Nephron progenitor cell (in vitro differentiated cells): ENCODE measurements around the gene PRDM16.

ENCODE experiments used
- DNase-seq: peaks from one replicate; pipeline ENCODE4 v3.0.0; 2021
- H3K27ac Mint-ChIP-seq: 2 replicates; pipeline ENCODE4 v1.8.0; 2021; ENCODE audit warnings: mild to moderate bottlenecking, moderate library complexity, mixed read lengths
- H3K27me3 Mint-ChIP-seq: 2 replicates; pipeline ENCODE4 v1.8.0; 2021; ENCODE audit warnings: mild to moderate bottlenecking, low read depth, mixed read lengths; ENCODE audit not compliant: poor library complexity
- H3K36me3 Mint-ChIP-seq: 2 replicates; pipeline ENCODE4 v1.8.0; 2021; ENCODE audit warnings: low read depth, mixed read lengths
- H3K4me1 Mint-ChIP-seq: 2 replicates; pipeline ENCODE4 v1.8.0; 2021; ENCODE audit warnings: mixed read lengths
- H3K4me3 Mint-ChIP-seq: 2 replicates; pipeline ENCODE4 v1.8.0; 2021; ENCODE audit warnings: mild to moderate bottlenecking, moderate library complexity, mixed read lengths
- H3K9me3 Mint-ChIP-seq: 2 replicates; pipeline ENCODE4 v1.8.0; 2021; ENCODE audit warnings: mild to moderate bottlenecking, moderate library complexity, mixed read lengths
- CTCF ChIP-seq: fragments of 200-600 bp; sonication (generic); IDR thresholded peaks from 2 replicates; pipeline ENCODE4 v1.5.0; 2021; ENCODE audit warnings: antibody characterized with exemption

Gene PRDM16

DNA sequence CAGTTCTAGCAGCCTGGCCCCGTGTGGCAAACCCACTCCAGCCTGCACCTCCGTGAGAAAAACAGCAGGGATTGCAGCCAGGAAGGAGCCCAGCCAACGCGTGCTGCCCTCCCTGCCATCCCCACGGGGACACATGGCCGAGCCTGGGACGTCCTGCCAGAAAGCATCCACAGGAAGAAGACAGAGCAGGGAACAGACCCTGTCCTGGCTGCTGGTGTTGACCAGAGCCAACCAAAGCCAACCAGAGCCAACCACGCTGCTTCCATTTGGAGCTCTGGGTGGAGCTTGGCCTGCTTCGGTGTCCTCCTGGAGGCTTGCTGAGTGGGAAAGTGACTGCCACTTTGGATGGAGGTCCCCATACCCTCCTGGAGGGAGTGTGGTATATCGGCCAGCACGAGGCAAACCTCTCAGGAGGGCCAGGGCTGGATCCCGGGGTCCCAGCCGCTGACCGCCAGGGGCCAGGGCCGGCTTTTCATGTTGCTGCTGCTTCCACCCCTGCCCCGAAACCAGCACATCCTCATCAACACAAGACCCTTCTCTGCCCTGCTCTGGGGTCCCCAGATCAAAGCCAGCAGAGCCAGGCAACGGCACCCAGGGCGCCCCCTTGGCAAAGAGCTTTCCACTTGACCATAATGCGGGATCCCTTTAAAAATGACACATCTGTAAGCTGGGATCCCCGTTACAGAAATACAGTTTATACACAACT lies 304.9 kb downstream of the PRDM16 start:
- Mint-ChIP-seq H3K27me3 (peaks cover 65% of the 10 kb centered on the region), H3K9me3 (no peaks in the 10 kb centered on the region), H3K4me1 (peaks cover 35% of the 10 kb centered on the region), H3K36me3 (no peaks in the 10 kb centered on the region), H3K4me3 (no peak overlapping the region), H3K27ac (no peak overlapping the region)
- DNase-seq, result no peak
- TF ChIP-seq CTCF, result no peak

GRCh38 chr1:3375245-3375644 lies 306.2 kb downstream of the PRDM16 start:
- no peak for DNase-seq
- H3K27ac Mint-ChIP-seq, result no peak overlapping the region

DNA sequence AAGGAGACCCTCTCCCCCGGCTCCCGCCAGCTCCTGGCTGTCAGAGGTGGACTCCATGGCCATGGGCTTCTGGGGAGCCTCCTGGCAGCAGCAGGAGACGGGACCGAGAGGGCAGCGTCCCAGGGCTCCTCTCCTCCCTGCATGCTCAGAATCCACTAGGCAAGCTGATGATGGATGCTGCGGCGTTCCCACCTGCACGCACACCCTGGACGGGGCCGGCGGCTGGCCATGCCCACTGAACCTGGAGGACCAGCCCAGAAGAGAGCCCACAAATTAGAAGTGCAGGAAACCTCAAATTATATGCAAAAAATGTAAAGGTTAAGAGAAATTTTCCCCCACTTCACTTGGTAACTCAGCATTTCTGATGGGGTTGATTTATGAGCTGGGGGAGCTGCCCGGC lies 308.2 kb downstream of the PRDM16 start:
- peaks cover 48% of the 10 kb centered on the region for H3K27me3 Mint-ChIP-seq
- peaks cover 49% of the 10 kb centered on the region for H3K4me1 Mint-ChIP-seq
- no peak for TF ChIP-seq CTCF

More at GRCh38 chr1:3375245-3375644, 306.2 kb downstream of the PRDM16 start:
- H3K27me3 Mint-ChIP-seq, result peaks cover 52% of the 10 kb centered on the region
- peaks cover 33% of the 10 kb centered on the region for H3K4me1 Mint-ChIP-seq
- H3K36me3 Mint-ChIP-seq, result no peaks in the 10 kb centered on the region
- H3K9me3 Mint-ChIP-seq, result no peaks in the 10 kb centered on the region
- no peak for TF ChIP-seq CTCF
- no peak overlapping the region for H3K4me3 Mint-ChIP-seq

DNA sequence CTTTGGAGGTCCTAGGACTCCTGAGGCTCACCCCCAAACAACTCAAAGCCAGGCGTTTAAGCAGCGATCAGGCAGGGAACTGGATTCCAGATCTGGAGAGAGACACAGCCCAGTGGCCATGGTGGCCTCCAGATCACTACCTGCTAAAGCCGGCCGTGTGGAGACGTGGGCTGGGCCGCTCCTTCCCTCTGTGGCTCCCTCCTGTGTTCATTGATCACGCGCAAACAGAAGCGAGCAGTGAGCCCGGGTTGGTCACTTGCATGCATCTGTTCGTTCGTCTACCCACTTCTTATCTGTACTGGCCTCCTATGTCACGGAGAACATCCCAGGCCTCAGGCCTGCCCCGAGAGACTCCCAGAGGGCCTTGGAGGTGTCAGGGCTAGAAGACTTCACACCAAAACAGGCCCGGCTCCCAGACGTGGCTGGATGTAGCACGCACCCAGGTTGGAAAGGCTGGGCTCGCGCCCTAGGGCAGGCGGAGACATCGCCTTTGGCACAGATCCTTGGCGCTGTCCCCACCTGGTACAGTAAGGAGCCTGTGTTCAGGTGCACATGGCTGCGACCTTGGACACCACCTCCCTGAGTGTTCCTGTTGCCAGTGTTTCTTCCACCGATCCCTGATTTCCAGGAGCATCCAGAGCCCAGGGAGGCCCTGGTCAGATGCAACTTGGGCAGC lies 308.7 kb downstream of the PRDM16 start:
- Mint-ChIP-seq H3K27me3 (peaks cover 43% of the 10 kb centered on the region), H3K27ac (no peak overlapping the region), H3K36me3 (no peaks in the 10 kb centered on the region), H3K4me3 (no peak overlapping the region), H3K9me3 (no peaks in the 10 kb centered on the region), H3K4me1 (peaks cover 49% of the 10 kb centered on the region)
- TF ChIP-seq CTCF, result no peak
- DNase-seq, result no peak

More for the DNA sequence above, 308.2 kb downstream of the PRDM16 start:
- no peaks in the 10 kb centered on the region for H3K36me3 Mint-ChIP-seq
- no peak overlapping the region for H3K27ac Mint-ChIP-seq
- H3K9me3 Mint-ChIP-seq, result no peaks in the 10 kb centered on the region
- no peak overlapping the region for H3K4me3 Mint-ChIP-seq
- no peak for DNase-seq

DNA sequence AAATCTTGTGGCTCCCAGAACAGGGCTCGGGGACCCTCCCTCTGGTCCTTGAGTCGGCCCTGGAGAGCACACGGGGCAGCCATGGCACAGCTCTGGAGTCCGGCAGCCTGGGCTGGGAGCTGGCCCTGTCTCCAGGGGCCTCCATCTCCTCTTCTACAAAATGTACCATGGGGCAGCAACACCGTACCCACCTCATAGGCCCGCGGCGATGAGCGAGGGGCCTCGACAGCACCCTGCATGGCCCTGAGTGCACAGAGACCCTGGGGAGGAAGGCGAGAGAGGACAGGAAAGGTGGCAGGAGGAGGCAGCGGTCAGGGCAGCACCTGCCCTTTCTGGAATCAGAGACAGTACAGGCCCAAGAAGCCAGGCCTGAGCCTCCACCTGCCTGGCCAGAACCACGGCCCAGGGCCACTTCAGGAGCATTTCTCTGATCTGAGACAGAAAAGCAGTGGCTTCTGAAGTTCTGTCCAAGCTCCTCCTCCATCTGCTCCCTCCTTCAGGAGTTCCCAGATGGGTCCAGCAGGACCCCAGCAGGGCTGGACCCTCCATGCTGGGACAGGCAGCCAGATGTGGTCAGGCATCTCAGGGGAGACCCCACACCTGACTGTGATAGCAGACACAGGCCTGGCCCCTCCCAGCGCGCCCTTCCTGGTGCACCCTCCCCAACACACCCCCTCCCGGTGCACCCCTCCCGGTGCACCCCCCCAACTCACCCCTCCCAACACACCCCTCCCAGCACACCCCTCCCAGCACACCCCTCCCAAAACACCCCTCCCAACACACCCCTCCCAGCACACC lies 309.6 kb downstream of the PRDM16 start:
- Mint-ChIP-seq H3K9me3 (no peaks in the 10 kb centered on the region), H3K27ac (no peak overlapping the region), H3K27me3 (peaks cover 38% of the 10 kb centered on the region), H3K4me3 (no peak overlapping the region), H3K4me1 (peaks cover 49% of the 10 kb centered on the region), H3K36me3 (no peaks in the 10 kb centered on the region)
- TF ChIP-seq CTCF, result no peak
- no peak for DNase-seq
